HG03432 (cell line): ENCODE data around the gene ARHGEF26.
"Not testable (repeated sequence)": the region's sequence is repeated elsewhere in the genome, so short reads cannot be mapped to it uniquely, and the experiment has no call there.

Experiments used
- ATAC-seq: cut with Tn5 transposase; IDR thresholded peaks from one replicate; pipeline ENCODE4 v1.9.1; 2021; ENCODE audit warnings: mild to moderate bottlenecking, moderate library complexity; ENCODE audit not compliant: unreplicated experiment

Gene ARHGEF26

GRCh38 chr3:154120961-154121700 is at the start of gene ARHGEF26:
TSS of gene ARHGEF26 (plus strand) at chr3:154121390. CDS start at chr3:154121993, 603 bp downstream.
- peak; percentile 76 for ATAC-seq

GRCh38 chr3:154074966-154075365 is 46.2 kb upstream of the ARHGEF26 start:
- ATAC-seq: no peak

GRCh38 chr3:154078672-154079071 is 42.5 kb upstream of the ARHGEF26 start:
- ATAC-seq: no peak

GRCh38 chr3:154081305-154081704 is 39.9 kb upstream of the ARHGEF26 start:
- ATAC-seq: no peak

- no peak for ATAC-seq
These were observed 36.1 kb upstream of the ARHGEF26 start for GRCh38 chr3:154085071-154085470.

GRCh38 chr3:154085799-154086198 is 35.4 kb upstream of the ARHGEF26 start:
- no peak for ATAC-seq

GRCh38 chr3:154086286-154086685 is 34.9 kb upstream of the ARHGEF26 start:
- ATAC-seq: no peak

- not testable (repeated sequence) for ATAC-seq
These were observed 33.3 kb upstream of the ARHGEF26 start for GRCh38 chr3:154087756-154088480.

- no peak for ATAC-seq
These were observed 31.5 kb upstream of the ARHGEF26 start for GRCh38 chr3:154089421-154090420.

- no peak for ATAC-seq
These were observed 27.1 kb upstream of the ARHGEF26 start for GRCh38 chr3:154094051-154094450.

GRCh38 chr3:154095832-154096421 is 25.3 kb upstream of the ARHGEF26 start:
- no peak for ATAC-seq

GRCh38 chr3:154098376-154098775 is 22.8 kb upstream of the ARHGEF26 start:
- no peak for ATAC-seq

GRCh38 chr3:154100556-154100955 is 20.6 kb upstream of the ARHGEF26 start:
- ATAC-seq: no peak

GRCh38 chr3:154101250-154101649 is 19.9 kb upstream of the ARHGEF26 start:
- ATAC-seq: no peak

GRCh38 chr3:154102225-154102624 is 19.0 kb upstream of the ARHGEF26 start:
- no peak for ATAC-seq

GRCh38 chr3:154105218-154105975 is 15.8 kb upstream of the ARHGEF26 start:
- no peak for ATAC-seq

GRCh38 chr3:154111365-154111935 is 9.7 kb upstream of the ARHGEF26 start:
- no peak for ATAC-seq

GRCh38 chr3:154112146-154112852 is 8.9 kb upstream of the ARHGEF26 start:
- no peak for ATAC-seq

- no peak for ATAC-seq
These were observed 7.6 kb upstream of the ARHGEF26 start for GRCh38 chr3:154113609-154114008.
